Endothelial cell of umbilical vein (primary cell): ENCODE data around the gene CYP4F8. TPM values are rescaled to one million over a fixed set of nuclear protein-coding genes. Genes with fewer than 3 reads are reported as not detected.

ENCODE experiments used
- BruUV-seq: library from RNA; stranded (reverse); fragments of 400-500 nt; replicated peaks from 2 replicates; lab custom pipeline; 2021; lab: Mats Ljungman, UMichigan
- CTCF ChIA-PET: fragments of 300-600, 350-600 bp; sonication (Branson Sonifier 250); formaldehyde crosslinking; loops from one replicate; lab custom pipeline; 2021; ENCODE audit warnings: antibody characterized with exemption, inconsistent platforms; lab: Charles Lee
- POLR2A ChIA-PET: fragments of 300-600, 350-600 bp; sonication (Branson Sonifier 250); formaldehyde crosslinking; loops from one replicate; lab custom pipeline; 2021; ENCODE audit warnings: antibody characterized with exemption, inconsistent platforms; lab: Charles Lee
- DNase-seq: peaks from one replicate; pipeline ENCODE4 v3.0.0-alpha.2; 2011; ENCODE audit warnings: low read depth, low spot score
- FAIRE-seq: peaks from 2 replicates; lab custom pipeline; 2011; peaks lifted over from hg19 to GRCh38; lab: Jason Lieb, UNC
- H2AFZ ChIP-seq: 2 replicates; pipeline ENCODE4 v1.6.0; 2012; ENCODE audit warnings: low read depth, low read length, control low read depth, inconsistent platforms
- H3K27ac ChIP-seq: 2 replicates; pipeline ENCODE4 v1.5.1; 2011; ENCODE audit warnings: low read depth, mild to moderate bottlenecking, control low read depth, low read length, moderate library complexity; ENCODE audit not compliant: insufficient read depth
- H3K27me3 ChIP-seq, 2 experiments: 2 replicates each; pipeline versions ENCODE4 v1.6.0 to v1.6.1; 2011; ENCODE audit warnings: low read length in 2 of 2, mixed read lengths in 1 of 2; ENCODE audit not compliant: control insufficient read depth in 2 of 2, insufficient read depth in 2 of 2
- H3K36me3 ChIP-seq, 2 experiments: 2 replicates in 1 of 2; 3 replicates in 1 of 2; pipeline ENCODE4 v1.5.1; 2011; ENCODE audit warnings: low read length in 2 of 2, mild to moderate bottlenecking in 1 of 2, moderate library complexity in 1 of 2; ENCODE audit not compliant: control insufficient read depth in 2 of 2, insufficient read depth in 2 of 2; ENCODE audit errors: extremely low read depth in 1 of 2
- H3K4me1 ChIP-seq: 3 replicates; pipeline ENCODE4 v1.5.1; 2011; ENCODE audit warnings: mild to moderate bottlenecking, low read length; ENCODE audit not compliant: control insufficient read depth, insufficient read depth; ENCODE audit errors: extremely low read depth
- H3K4me2 ChIP-seq: 2 replicates; pipeline ENCODE4 v1.6.1; 2011; ENCODE audit warnings: low read length, control low read depth, mixed read lengths; ENCODE audit not compliant: insufficient read depth
- H3K4me3 ChIP-seq, 3 experiments: fragments of 200-600 bp in 1 of 3; sonication (generic), shearing (Covaris generic) in 1 of 3; replicated peaks in 1 of 3; 2 replicates each; pipeline ENCODE4 v1.5.1; 2011 to 2016; ENCODE audit warnings: control low read depth in 3 of 3, low read length in 3 of 3, mild to moderate bottlenecking in 2 of 3, inconsistent platforms in 1 of 3, low read depth in 1 of 3, moderate library complexity in 1 of 3; ENCODE audit not compliant: insufficient read depth in 1 of 3
- H3K79me2 ChIP-seq: 2 replicates; pipeline ENCODE4 v1.6.0; 2012; ENCODE audit warnings: low read length, inconsistent platforms; ENCODE audit not compliant: control insufficient read depth, insufficient read depth
- H3K9ac ChIP-seq: replicated peaks from 2 replicates; pipeline ENCODE3; 2011; ENCODE audit warnings: low read length, control low read depth; ENCODE audit not compliant: insufficient read depth; ENCODE audit errors: extremely low read depth
- H3K9me1 ChIP-seq: replicated peaks from 3 replicates; pipeline ENCODE4 v1.6.0; 2011; ENCODE audit warnings: mild to moderate bottlenecking, low read length; ENCODE audit not compliant: control insufficient read depth, insufficient read depth; ENCODE audit errors: extremely low read depth
- H3K9me3 ChIP-seq: replicated peaks from 2 replicates; pipeline ENCODE4 v1.5.1; 2012; ENCODE audit warnings: low read length, inconsistent platforms; ENCODE audit not compliant: control insufficient read depth, insufficient read depth
- H4K20me1 ChIP-seq: replicated peaks from 2 replicates; pipeline ENCODE3; 2011; ENCODE audit warnings: mild to moderate bottlenecking, low read length; ENCODE audit not compliant: control insufficient read depth, insufficient read depth; ENCODE audit errors: extremely low read depth
- GATA2 ChIP-seq: IDR thresholded peaks from 2 replicates; pipeline ENCODE4 v1.7.0; 2011; ENCODE audit warnings: low read depth, mild to moderate bottlenecking, moderate library complexity, mixed read lengths, low read length; ENCODE audit not compliant: insufficient read length, insufficient read depth
- JUN ChIP-seq: IDR thresholded peaks from 2 replicates; pipeline ENCODE4 v1.6.1; 2011; ENCODE audit warnings: borderline replicate concordance, low read depth; ENCODE audit not compliant: insufficient read length, insufficient read depth
- MAX ChIP-seq: IDR thresholded peaks from 2 replicates; pipeline ENCODE4 v1.6.1; 2011; ENCODE audit not compliant: insufficient read depth, insufficient read length
- POLR2AphosphoS5 ChIP-seq: IDR thresholded peaks from 2 replicates; pipeline ENCODE4 v1.6.1; 2012; ENCODE audit warnings: low read depth, mild to moderate bottlenecking, control low read depth, low read length, moderate library complexity; ENCODE audit not compliant: insufficient read depth
- dilution Hi-C: fragments of 300-500 bp; cut with MboI; formaldehyde crosslinking; loops from one replicate; pipeline ENCODE4 v1.15.0; 2019; ENCODE audit warnings: low sequenced_read_pairs; ENCODE audit not compliant: extremely low pct_ligation_motif_present
- intact Hi-C: fragments of 100-400 bp; cut with micrococcal nuclease; formaldehyde crosslinking; loops from one replicate; pipeline ENCODE4 v1.10.0; 2022
- polyA plus RNA-seq, 4 experiments: library from polyadenylated mRNA; depleted of rRNA in 3 of 4; stranded (reverse) in 3 of 4; unstranded in 1 of 4; fragments of >200 nt; gene quantifications; 2 replicates each; pipeline versions ENCODE4 v1.2.1 to v1.2.3, GENCODE V29; 2011 to 2012; ENCODE audit warnings: missing spikeins in 1 of 4
- total RNA-seq: library from RNA; stranded (reverse); gene quantifications from 2 replicates; pipeline ENCODE4 v1.2.3, GENCODE V29; 2021
- TF ChIP-seq, protein P1 (sequence below), 2 donors: IDR thresholded peaks; 1 replicate in 1 of 2; 2 replicates in 1 of 2; pipeline ENCODE4 v1.5.1; 2011; ENCODE audit warnings: low read length in 2 of 2, mild to moderate bottlenecking in 2 of 2, moderate library complexity in 2 of 2, control low read depth in 1 of 2, inconsistent platforms in 1 of 2, low read depth in 1 of 2; ENCODE audit not compliant: insufficient read depth in 1 of 2; ENCODE audit errors: extremely low read depth in 1 of 2

CYP4F8 gene
- total and polyA plus RNA-seq, 2 donors (not counting 3 experiments of a cell fraction or from before 2014, with no cell fraction given), result not detected

- no peak overlapping the region for H3K4me3 ChIP-seq
- dilution Hi-C loops (no loop called here), intact Hi-C loops (no loop called here)
- no peaks in the 10 kb centered on the region for H3K79me2 ChIP-seq
- no TSS peak for BruUV-seq
- DNase-seq, result no peak
- H3K9me3 ChIP-seq, result no peaks in the 10 kb centered on the region
- H3K27me3 ChIP-seq, result no peaks in the 10 kb centered on the region
- CTCF ChIA-PET, result no interaction called here
- no peaks in the 10 kb centered on the region for H4K20me1 ChIP-seq
- H3K27ac ChIP-seq, result no peak overlapping the region
- no peak overlapping the region for H2AFZ ChIP-seq
- POLR2A ChIA-PET, result no interaction called here
- no peaks in the 10 kb centered on the region for H3K9me1 ChIP-seq
- no peaks in the 10 kb centered on the region for H3K36me3 ChIP-seq
- H3K4me1 ChIP-seq, result no peaks in the 10 kb centered on the region
- TF ChIP-seq MAX (no peak), JUN (no peak), GATA2 (no peak), POLR2AphosphoS5 (no peak)
- TF ChIP-seq, protein P1, sequence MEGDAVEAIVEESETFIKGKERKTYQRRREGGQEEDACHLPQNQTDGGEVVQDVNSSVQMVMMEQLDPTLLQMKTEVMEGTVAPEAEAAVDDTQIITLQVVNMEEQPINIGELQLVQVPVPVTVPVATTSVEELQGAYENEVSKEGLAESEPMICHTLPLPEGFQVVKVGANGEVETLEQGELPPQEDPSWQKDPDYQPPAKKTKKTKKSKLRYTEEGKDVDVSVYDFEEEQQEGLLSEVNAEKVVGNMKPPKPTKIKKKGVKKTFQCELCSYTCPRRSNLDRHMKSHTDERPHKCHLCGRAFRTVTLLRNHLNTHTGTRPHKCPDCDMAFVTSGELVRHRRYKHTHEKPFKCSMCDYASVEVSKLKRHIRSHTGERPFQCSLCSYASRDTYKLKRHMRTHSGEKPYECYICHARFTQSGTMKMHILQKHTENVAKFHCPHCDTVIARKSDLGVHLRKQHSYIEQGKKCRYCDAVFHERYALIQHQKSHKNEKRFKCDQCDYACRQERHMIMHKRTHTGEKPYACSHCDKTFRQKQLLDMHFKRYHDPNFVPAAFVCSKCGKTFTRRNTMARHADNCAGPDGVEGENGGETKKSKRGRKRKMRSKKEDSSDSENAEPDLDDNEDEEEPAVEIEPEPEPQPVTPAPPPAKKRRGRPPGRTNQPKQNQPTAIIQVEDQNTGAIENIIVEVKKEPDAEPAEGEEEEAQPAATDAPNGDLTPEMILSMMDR (IDR thresholded peaks at IDR 0.05; ENCODE audit: extremely low read depth in 1 of 2, insufficient read depth in 1 of 2, low read depth in 1 of 2, low read length in 2 of 2), result no peak
- no peak overlapping the region for H3K4me2 ChIP-seq
- no peak for FAIRE-seq
- H3K9ac ChIP-seq, result no peak overlapping the region
Measured at GRCh38 chr19:15623711-15624318, 8.8 kb downstream of the CYP4F8 start.
